Measurements from ENCODE around the gene PFKM.

The PFKM gene

DNA sequence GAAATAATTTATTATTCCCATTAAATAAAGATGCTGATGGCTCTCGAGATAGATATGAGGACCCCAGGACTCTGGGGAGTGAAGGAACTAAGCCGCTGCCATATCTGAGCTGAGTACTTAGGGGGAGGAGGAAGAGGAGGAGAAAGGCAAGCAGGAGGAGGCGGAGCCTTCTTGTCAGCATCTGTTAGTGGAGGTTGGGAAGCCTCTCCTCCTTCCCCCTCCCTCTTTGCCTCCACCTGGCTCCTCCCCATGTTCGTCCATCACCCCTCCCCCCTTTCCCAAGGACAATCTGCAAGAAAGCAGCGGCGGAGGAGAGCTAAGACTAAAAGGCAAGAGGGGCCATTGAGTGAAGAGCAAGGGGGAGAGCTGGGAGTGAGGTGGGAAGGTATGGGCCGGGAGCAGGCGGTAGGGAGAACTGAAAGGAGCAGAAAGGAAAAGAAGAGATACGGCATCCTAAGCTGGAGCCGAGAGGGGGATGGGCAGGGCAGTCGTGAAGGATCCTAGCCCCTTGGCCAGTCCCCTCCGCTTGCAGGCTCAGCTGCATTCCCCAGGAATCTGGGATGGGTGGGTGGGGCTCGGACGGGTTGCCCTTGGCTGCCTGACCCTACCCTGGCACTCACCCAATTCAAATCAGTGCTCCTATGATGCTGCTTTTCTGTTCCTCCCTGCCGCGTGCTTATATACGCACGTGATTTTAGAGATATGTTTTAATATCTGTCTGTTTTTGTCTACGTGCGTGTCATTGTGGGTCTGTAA lies at the start of gene PFKM:
PFKM (plus strand) TSS at position 287 of the 756 bp plus-strand sequence. CDS start 3,411 bp downstream, outside the sequence.
- Histone ChIP-seq H3K27me3 (ENCODE audit: control insufficient read depth, insufficient read depth, low read length) (no peaks in the 10 kb centered on the region), H3K9ac (no peak within 1 kb of the TSS), H3K79me2 (peaks cover 5% of the 10 kb centered on the region), H3K4me3 (ENCODE audit: low read depth, low read length) (peak within 1 kb of the TSS; percentile 96), H3K4me1 (peaks cover 5% of the 10 kb centered on the region), H3K36me3 (ENCODE audit: control insufficient read depth, insufficient read depth, low read length) (no peaks in the 10 kb centered on the region), H3K27ac (peak within 1 kb of the TSS; percentile 62), H2AFZ (peak within 1 kb of the TSS; percentile 92), H3K4me2 (ENCODE audit: low read length) (peak within 1 kb of the TSS; percentile 74), H3K9me3 (ENCODE audit: control insufficient read depth, low read length) (no peaks in the 10 kb centered on the region)
- TF ChIP-seq CTCF (IDR thresholded peaks at IDR 0.05): no peak

GRCh38 chr12:48070033-48070432 lies 49.1 kb upstream of the PFKM start:
- no peak overlapping the region for H3K27ac ChIP-seq
- H3K79me2 ChIP-seq: no peaks in the 10 kb centered on the region
- no peak overlapping the region for H2AFZ ChIP-seq
- H3K9me3 ChIP-seq (ENCODE audit: control insufficient read depth, low read length): no peaks in the 10 kb centered on the region
- no peak overlapping the region for H3K4me2 ChIP-seq (ENCODE audit: low read length)
- H3K27me3 ChIP-seq (ENCODE audit: control insufficient read depth, insufficient read depth, low read length): no peaks in the 10 kb centered on the region
- no peak overlapping the region for H3K4me3 ChIP-seq (ENCODE audit: low read depth, low read length)
- no peak for TF ChIP-seq CTCF (IDR thresholded peaks at IDR 0.05)
- no peaks in the 10 kb centered on the region for H3K36me3 ChIP-seq (ENCODE audit: control insufficient read depth, insufficient read depth, low read length)
- no peak overlapping the region for H3K9ac ChIP-seq
- no peaks in the 10 kb centered on the region for H3K4me1 ChIP-seq

- Histone ChIP-seq H3K36me3 (ENCODE audit: control insufficient read depth, insufficient read depth, low read length) (no peaks in the 10 kb centered on the region), H3K27ac (no peak overlapping the region), H3K4me2 (ENCODE audit: low read length) (no peak overlapping the region), H2AFZ (no peak overlapping the region), H3K27me3 (ENCODE audit: control insufficient read depth, insufficient read depth, low read length) (no peaks in the 10 kb centered on the region), H3K9ac (no peak overlapping the region), H3K79me2 (no peaks in the 10 kb centered on the region), H3K4me1 (no peaks in the 10 kb centered on the region), H3K4me3 (ENCODE audit: low read depth, low read length) (no peak overlapping the region), H3K9me3 (ENCODE audit: control insufficient read depth, low read length) (no peaks in the 10 kb centered on the region)
- TF ChIP-seq CTCF (IDR thresholded peaks at IDR 0.05): no peak
These were observed 48.4 kb upstream of the PFKM start for GRCh38 chr12:48070731-48071130.

GRCh38 chr12:48071808-48072207 lies 47.4 kb upstream of the PFKM start:
- Histone ChIP-seq H2AFZ (no peak overlapping the region), H3K4me2 (ENCODE audit: low read length) (no peak overlapping the region), H3K9me3 (ENCODE audit: control insufficient read depth, low read length) (no peaks in the 10 kb centered on the region), H3K27me3 (ENCODE audit: control insufficient read depth, insufficient read depth, low read length) (no peaks in the 10 kb centered on the region), H3K4me3 (ENCODE audit: low read depth, low read length) (no peak overlapping the region), H3K9ac (no peak overlapping the region), H3K79me2 (no peaks in the 10 kb centered on the region), H3K4me1 (no peaks in the 10 kb centered on the region), H3K36me3 (ENCODE audit: control insufficient read depth, insufficient read depth, low read length) (no peaks in the 10 kb centered on the region), H3K27ac (no peak overlapping the region)
- no peak for TF ChIP-seq CTCF (IDR thresholded peaks at IDR 0.05)

GRCh38 chr12:48072266-48072665 lies 46.9 kb upstream of the PFKM start:
- Histone ChIP-seq H3K79me2 (no peaks in the 10 kb centered on the region), H3K4me3 (ENCODE audit: low read depth, low read length) (no peak overlapping the region), H3K4me2 (ENCODE audit: low read length) (no peak overlapping the region), H3K9ac (no peak overlapping the region), H3K36me3 (ENCODE audit: control insufficient read depth, insufficient read depth, low read length) (no peaks in the 10 kb centered on the region), H3K4me1 (no peaks in the 10 kb centered on the region), H3K27ac (no peak overlapping the region), H3K9me3 (ENCODE audit: control insufficient read depth, low read length) (no peaks in the 10 kb centered on the region), H3K27me3 (ENCODE audit: control insufficient read depth, insufficient read depth, low read length) (no peaks in the 10 kb centered on the region), H2AFZ (no peak overlapping the region)
- TF ChIP-seq CTCF (IDR thresholded peaks at IDR 0.05): no peak

Measured in parathyroid adenoma (tissue), 2 donors.